ENCODE data around the gene BCL11B. TPM values are rescaled to one million over a fixed set of nuclear protein-coding genes. Genes with fewer than 3 reads are reported as not detected.

BCL11B gene
- total and polyA plus RNA-seq, 2 of the 8 experiments (the other 6 are each of a cell fraction or from before 2014, with no cell fraction given) = 0.63 to 5.9 TPM

DNA sequence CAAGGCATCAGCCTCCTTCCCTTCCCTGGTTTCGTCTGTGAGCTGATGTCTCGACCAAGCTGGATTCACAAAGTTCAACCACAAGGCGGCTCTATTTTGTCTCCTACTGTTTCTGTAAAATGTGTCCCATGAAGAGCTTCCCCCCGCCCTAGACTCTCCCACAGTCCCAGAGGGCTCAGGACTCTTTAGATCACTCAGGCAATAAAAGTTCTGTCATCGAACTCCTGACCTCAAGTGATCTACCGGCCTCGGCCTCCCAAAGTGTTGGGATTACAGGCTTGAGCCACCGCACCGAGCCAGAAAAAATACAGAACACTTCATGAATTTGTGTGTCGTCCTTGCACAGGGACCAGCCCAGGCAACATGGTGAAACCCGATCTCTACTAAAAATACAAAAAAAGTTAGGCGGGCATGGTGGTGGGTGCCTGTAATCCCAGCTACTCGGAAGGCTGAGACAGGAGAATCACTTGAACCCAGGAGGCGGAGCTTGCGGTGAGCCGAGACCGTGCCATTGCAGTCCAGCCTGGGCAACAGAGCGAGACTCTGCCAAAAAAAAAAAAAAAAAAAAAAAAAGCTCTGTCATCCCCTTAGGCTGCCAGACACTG is 149.4 kb downstream of the BCL11B start:
- no peak overlapping the region for H2BK120ac ChIP-seq (replicated peaks; ENCODE audit: low read depth, low read length)
- no peak overlapping the region for H4K8ac ChIP-seq (ENCODE audit: extremely low read depth, insufficient read depth, low read length)
- WGBS, 2 experiments (ENCODE audit: extremely low coverage in 1 of 2, insufficient coverage in 1 of 2, insufficient read length in 1 of 2, insufficient replicate concordance in 2 of 2, low coverage in 1 of 2, low lambda C conversion rate in 2 of 2, missing lambda C conversion rate in 1 of 2) = 89% methylated on average over 17 of the region's 18 CpGs; no CpG with 5 or more reads in 1 of the 2 experiments
- no peak overlapping the region for H3K18ac ChIP-seq (ENCODE audit: extremely low read depth, low read length)
- H4K20me1 ChIP-seq (replicated peaks in 1 of 2; ENCODE audit: control insufficient read depth in 1 of 2, insufficient read depth in 2 of 2, low read length in 2 of 2) = no peaks in the 10 kb centered on the region
- H3K9ac ChIP-seq (replicated peaks in 1 of 4; ENCODE audit: extremely low read depth in 1 of 4, low read depth in 3 of 4, low read length in 3 of 4) = no peak overlapping the region
- CTCF ChIA-PET (ENCODE audit: partially characterized antibody) = interaction anchor here (0.6 to 2.7 kb wide), 13 partner anchors 10 to 167 kb away, joined by 3 to 16 read pairs (median 3); no protein-coding TSS in a partner anchor
- H3K23me2 ChIP-seq (ENCODE audit: low read depth, low read length) = no peaks in the 10 kb centered on the region; the same call in 1 of the 2 replicates
- no peak overlapping the region; the same call in 1 of the 2 replicates for H2BK12ac ChIP-seq (ENCODE audit: low read depth, low read length)
- no peaks in the 10 kb centered on the region for H3K27me3 ChIP-seq (replicated peaks in 1 of 4; ENCODE audit: control insufficient read depth in 3 of 4, extremely low read depth in 1 of 4, insufficient read depth in 3 of 4, low read length in 3 of 4)
- H3K4ac ChIP-seq (replicated peaks; ENCODE audit: insufficient read length, low read depth, low read length) = no peak overlapping the region
- H2BK15ac ChIP-seq (ENCODE audit: low read length) = no peak overlapping the region
- H3K56ac ChIP-seq (replicated peaks; ENCODE audit: insufficient read length, low read depth, low read length) = no peak overlapping the region
- FAIRE-seq (no peak), DNase-seq (ENCODE audit: low read depth in 1 of 2, low spot score in 2 of 2) (peak in 1 of 2 experiments; percentile 44)
- no peaks in the 10 kb centered on the region for H3K36me3 ChIP-seq (ENCODE audit: control insufficient read depth in 2 of 4, insufficient read depth in 4 of 4, low read length in 3 of 4)
- H3K23ac ChIP-seq (ENCODE audit: insufficient read length) = no peak overlapping the region
- H3K14ac ChIP-seq (ENCODE audit: insufficient read length) = no peak overlapping the region
- POLR2A ChIA-PET (ENCODE audit: partially characterized antibody) = interaction anchor here (1.1 kb wide), 1 partner anchor 11 kb away, joined by 5 read pairs; no protein-coding TSS in a partner anchor
- no peak overlapping the region for H3K27ac ChIP-seq (ENCODE audit: low read depth, low read length)
- H2AFZ ChIP-seq (ENCODE audit: low read length) = no peak overlapping the region; the same call in 1 of the 2 replicates
- no peaks in the 10 kb centered on the region for H3K9me3 ChIP-seq (ENCODE audit: insufficient read depth in 2 of 2, low read depth in 1 of 2, low read length in 1 of 2)
- H3K79me2 ChIP-seq (ENCODE audit: control insufficient read depth in 1 of 2, insufficient read depth in 2 of 2, low read length in 2 of 2) = no peaks in the 10 kb centered on the region
- no peak overlapping the region for H2BK5ac ChIP-seq (ENCODE audit: low read depth, low read length)
- H4K5ac ChIP-seq (ENCODE audit: insufficient read length, low read depth, low read length) = no peak overlapping the region
- TF ChIP-seq RAD21 (IDR thresholded peaks at IDR 0.05 in 1 of 2, conservative IDR thresholded peaks at IDR 0.05 in 1 of 2; ENCODE audit: low read depth in 2 of 2, low read length in 2 of 2) = peak in 1 of 2 experiments; percentile 8; a peak in 1 of 4 replicates
- TF ChIP-seq CHD2 (IDR thresholded peaks at IDR 0.05; ENCODE audit: low read length) = no peak
- TF ChIP-seq POLR2A (IDR thresholded peaks at IDR 0.05; ENCODE audit: control extremely low read depth in 1 of 2, low read depth in 2 of 2, low read length in 2 of 2) = no peak
- H4K91ac ChIP-seq (replicated peaks; ENCODE audit: insufficient read length, low read length) = no peak overlapping the region
- H2BK20ac ChIP-seq (ENCODE audit: low read length) = no peak overlapping the region
- H3K4me1 ChIP-seq (replicated peaks in 1 of 4; ENCODE audit: control insufficient read depth in 3 of 4, insufficient read depth in 4 of 4, low read length in 3 of 4) = peaks cover 0 to 4% (median 0%) of the 10 kb centered on the region in 4 experiments; a peak in 3 of 7 replicates
- no peaks in the 10 kb centered on the region for H3K79me1 ChIP-seq (ENCODE audit: low read depth, low read length)
- no peak overlapping the region for H3K4me3 ChIP-seq (ENCODE audit: extremely low read depth in 1 of 4, insufficient read depth in 2 of 4, low read depth in 3 of 4, low read length in 4 of 4)
- no peak overlapping the region for H3K4me2 ChIP-seq (ENCODE audit: insufficient read depth in 1 of 2, low read depth in 2 of 2, low read length in 2 of 2)
- no peak overlapping the region for H2AK5ac ChIP-seq (ENCODE audit: low read depth, low read length)

Data from H1 (cell line).